Measurements from ENCODE around the gene ABHD8. TPM values are rescaled to one million over a fixed set of nuclear protein-coding genes. Genes with fewer than 3 reads are reported as not detected.

ABHD8 gene
- total and polyA plus RNA-seq, 2 of the 13 experiments (the other 11 are each of a cell fraction or from before 2014, with no cell fraction given), result 6.3 to 7.2 TPM

DNA sequence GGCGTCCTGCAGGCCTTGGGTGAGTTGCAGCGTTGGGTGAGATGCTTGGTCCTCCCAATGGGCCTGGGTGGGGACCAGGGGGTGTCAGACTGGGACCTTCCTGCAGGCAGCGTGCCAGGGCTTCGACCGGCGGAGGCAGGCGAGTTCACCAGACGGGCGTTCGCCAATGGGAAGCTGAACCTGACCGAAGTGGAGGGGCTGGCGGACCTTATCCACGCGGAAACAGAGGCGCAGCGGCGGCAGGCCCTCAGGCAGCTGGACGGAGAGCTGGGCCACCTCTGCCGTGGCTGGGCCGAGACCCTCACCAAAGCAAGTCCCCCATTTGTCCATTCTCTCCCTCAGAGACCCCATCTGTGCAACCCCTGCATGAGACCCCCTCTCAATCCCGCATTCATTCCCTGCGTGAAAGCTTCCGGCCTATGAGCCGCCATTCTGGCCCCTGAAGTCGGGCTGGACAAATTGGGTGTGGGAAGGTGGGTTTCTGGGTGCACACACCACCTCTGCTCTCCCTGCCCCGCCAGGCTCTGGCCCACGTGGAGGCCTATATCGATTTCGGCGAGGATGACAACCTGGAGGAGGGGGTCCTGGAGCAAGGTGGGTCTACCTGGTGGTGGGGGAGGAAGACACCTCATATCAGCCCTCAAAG is 35.3 kb upstream of the ABHD8 start:
- Histone ChIP-seq H3K4me3 (replicated peaks in 1 of 3; ENCODE audit: insufficient read depth in 1 of 3, low read depth in 2 of 3, low read length in 3 of 3) (peak overlapping the region; percentile 57 to 90 (median 75); a peak in 5 of 6 replicates), H3K9me3 (ENCODE audit: low read length) (no peaks in the 10 kb centered on the region), H3K4me1 (ENCODE audit: insufficient read depth, low read length) (peaks cover 62% of the 10 kb centered on the region), H3K27me3 (ENCODE audit: control insufficient read depth in 1 of 2, insufficient read depth in 2 of 2, low read length in 2 of 2) (no peaks in the 10 kb centered on the region; a peak in 1 of 5 replicates), H3K9ac (ENCODE audit: insufficient read depth, low read depth, low read length) (peak overlapping the region; percentile 71), H3K27ac (ENCODE audit: extremely low read length, insufficient read depth, low read length) (peak overlapping the region; percentile 88), H4K20me1 (ENCODE audit: insufficient read depth, low read length) (no peaks in the 10 kb centered on the region), H3K36me3 (replicated peaks in 1 of 2; ENCODE audit: control insufficient read depth in 1 of 2, insufficient read depth in 2 of 2, low read length in 2 of 2) (peaks cover 1 to 9% of the 10 kb centered on the region in 2 experiments; a peak in 1 of 5 replicates), H2AFZ (ENCODE audit: low read length) (no peak overlapping the region), H3K79me2 (ENCODE audit: insufficient read depth, low read length) (peaks cover 7% of the 10 kb centered on the region), H3K4me2 (ENCODE audit: low read depth, low read length) (peak overlapping the region; percentile 73)
- POLR2A ChIA-PET, result interaction anchor here (0.7 to 0.8 kb wide), 2 partner anchors 29 kb away, joined by 4 read pairs; partner anchors contain the start of gene DDA1
- DNase-seq (ENCODE audit: low spot score) (no peak), ATAC-seq (no peak), FAIRE-seq (no peak)
- CTCF ChIA-PET (ENCODE audit: low intra/inter-chr PET ratio, low total read pairs), result no interaction called here
- intact Hi-C loops (cut with micrococcal nuclease; ENCODE audit: unreplicated experiment) (loop anchor here (5.0 kb wide), 1 partner anchor 69 kb away; the partner anchor contains the start of gene BST2), in situ Hi-C loops (cut with HindIII; ENCODE audit: extremely low pct_ligation_motif_present, low pct_unique_long_range_greater_than_20kb) (no loop called here)
- WGBS (ENCODE audit: low lambda C conversion rate), result 97% methylated on average over 24 of the region's 30 CpGs
- BruUV-seq (replicated peaks), result no TSS peak
- TF ChIP-seq, protein P1, sequence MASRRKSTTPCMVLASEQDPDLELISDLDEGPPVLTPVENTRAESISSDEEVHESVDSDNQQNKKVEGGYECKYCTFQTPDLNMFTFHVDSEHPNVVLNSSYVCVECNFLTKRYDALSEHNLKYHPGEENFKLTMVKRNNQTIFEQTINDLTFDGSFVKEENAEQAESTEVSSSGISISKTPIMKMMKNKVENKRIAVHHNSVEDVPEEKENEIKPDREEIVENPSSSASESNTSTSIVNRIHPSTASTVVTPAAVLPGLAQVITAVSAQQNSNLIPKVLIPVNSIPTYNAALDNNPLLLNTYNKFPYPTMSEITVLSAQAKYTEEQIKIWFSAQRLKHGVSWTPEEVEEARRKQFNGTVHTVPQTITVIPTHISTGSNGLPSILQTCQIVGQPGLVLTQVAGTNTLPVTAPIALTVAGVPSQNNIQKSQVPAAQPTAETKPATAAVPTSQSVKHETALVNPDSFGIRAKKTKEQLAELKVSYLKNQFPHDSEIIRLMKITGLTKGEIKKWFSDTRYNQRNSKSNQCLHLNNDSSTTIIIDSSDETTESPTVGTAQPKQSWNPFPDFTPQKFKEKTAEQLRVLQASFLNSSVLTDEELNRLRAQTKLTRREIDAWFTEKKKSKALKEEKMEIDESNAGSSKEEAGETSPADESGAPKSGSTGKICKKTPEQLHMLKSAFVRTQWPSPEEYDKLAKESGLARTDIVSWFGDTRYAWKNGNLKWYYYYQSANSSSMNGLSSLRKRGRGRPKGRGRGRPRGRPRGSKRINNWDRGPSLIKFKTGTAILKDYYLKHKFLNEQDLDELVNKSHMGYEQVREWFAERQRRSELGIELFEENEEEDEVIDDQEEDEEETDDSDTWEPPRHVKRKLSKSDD (CRISPR knock-in tag; IDR thresholded peaks at IDR 0.05; ENCODE audit: low read depth), result 0 out of 2 replicates have a peak, but pooled peaks have one; percentile 51
- TF ChIP-seq RBFOX2 (IDR thresholded peaks at IDR 0.05; ENCODE audit: low read depth, low read length), result peak; percentile 23; the same call in 1 of the 2 replicates
- no peak for TF ChIP-seq HHEX (CRISPR knock-in tag; IDR thresholded peaks at IDR 0.05)
- TF ChIP-seq, protein P2, sequence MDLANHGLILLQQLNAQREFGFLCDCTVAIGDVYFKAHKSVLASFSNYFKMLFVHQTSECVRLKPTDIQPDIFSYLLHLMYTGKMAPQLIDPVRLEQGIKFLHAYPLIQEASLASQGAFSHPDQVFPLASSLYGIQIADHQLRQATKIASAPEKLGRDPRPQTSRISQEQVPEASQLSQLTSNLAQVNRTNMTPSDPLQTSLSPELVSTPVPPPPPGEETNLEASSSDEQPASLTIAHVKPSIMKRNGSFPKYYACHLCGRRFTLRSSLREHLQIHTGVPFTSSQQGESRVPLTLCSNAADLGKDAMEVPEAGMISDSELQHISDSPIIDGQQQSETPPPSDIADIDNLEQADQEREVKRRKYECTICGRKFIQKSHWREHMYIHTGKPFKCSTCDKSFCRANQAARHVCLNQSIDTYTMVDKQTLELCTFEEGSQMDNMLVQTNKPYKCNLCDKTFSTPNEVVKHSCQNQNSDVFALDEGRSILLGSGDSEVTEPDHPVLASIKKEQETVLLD (CRISPR knock-in tag; IDR thresholded peaks at IDR 0.05; ENCODE audit: low read depth), result 0 out of 2 replicates have a peak, but pooled peaks have one; percentile 37
- peak; percentile 67 for TF ChIP-seq ZBTB38 (CRISPR knock-in tag; IDR thresholded peaks at IDR 0.05)
- no peak for TF ChIP-seq MED8 (CRISPR knock-in tag; IDR thresholded peaks at IDR 0.05; ENCODE audit: insufficient replicate concordance)
- TF ChIP-seq NRL (CRISPR knock-in tag; IDR thresholded peaks at IDR 0.05; ENCODE audit: borderline replicate concordance), result 0 out of 2 replicates have a peak, but pooled peaks have one; percentile 18
- TF ChIP-seq MTA1 (CRISPR knock-in tag; IDR thresholded peaks at IDR 0.05; ENCODE audit: borderline replicate concordance), result no peak
- no peak for TF ChIP-seq ZNF343 (CRISPR knock-in tag; IDR thresholded peaks at IDR 0.05)
- no peak for TF ChIP-seq RXRB (CRISPR knock-in tag; IDR thresholded peaks at IDR 0.05; ENCODE audit: borderline replicate concordance)
- TF ChIP-seq ELF1 (CRISPR knock-in tag; IDR thresholded peaks at IDR 0.05), result no peak
- no peak for TF ChIP-seq ZNF136 (CRISPR knock-in tag; IDR thresholded peaks at IDR 0.05; ENCODE audit: low read depth)
- TF ChIP-seq, protein P3, sequence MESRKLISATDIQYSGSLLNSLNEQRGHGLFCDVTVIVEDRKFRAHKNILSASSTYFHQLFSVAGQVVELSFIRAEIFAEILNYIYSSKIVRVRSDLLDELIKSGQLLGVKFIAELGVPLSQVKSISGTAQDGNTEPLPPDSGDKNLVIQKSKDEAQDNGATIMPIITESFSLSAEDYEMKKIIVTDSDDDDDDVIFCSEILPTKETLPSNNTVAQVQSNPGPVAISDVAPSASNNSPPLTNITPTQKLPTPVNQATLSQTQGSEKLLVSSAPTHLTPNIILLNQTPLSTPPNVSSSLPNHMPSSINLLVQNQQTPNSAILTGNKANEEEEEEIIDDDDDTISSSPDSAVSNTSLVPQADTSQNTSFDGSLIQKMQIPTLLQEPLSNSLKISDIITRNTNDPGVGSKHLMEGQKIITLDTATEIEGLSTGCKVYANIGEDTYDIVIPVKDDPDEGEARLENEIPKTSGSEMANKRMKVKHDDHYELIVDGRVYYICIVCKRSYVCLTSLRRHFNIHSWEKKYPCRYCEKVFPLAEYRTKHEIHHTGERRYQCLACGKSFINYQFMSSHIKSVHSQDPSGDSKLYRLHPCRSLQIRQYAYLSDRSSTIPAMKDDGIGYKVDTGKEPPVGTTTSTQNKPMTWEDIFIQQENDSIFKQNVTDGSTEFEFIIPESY (CRISPR knock-in tag; IDR thresholded peaks at IDR 0.05), result 0 out of 2 replicates have a peak, but pooled peaks have one; percentile 19
- no peak for TF ChIP-seq THYN1 (CRISPR knock-in tag; IDR thresholded peaks at IDR 0.05; ENCODE audit: borderline replicate concordance, low read depth)
